Vagina (tissue), 2 donors: ENCODE data around the gene C2CD2L. TPM values are rescaled to one million over a fixed set of nuclear protein-coding genes. Genes with fewer than 3 reads are reported as not detected.
A peak's percentile ranks its signal among the peaks of the same experiment; 100 is the strongest.

Source experiments
- DNase-seq, 2 donors: peaks; one replicate each; pipeline ENCODE4 v3.0.0-alpha.2; 2017; ENCODE audit errors: extremely low spot score in 2 of 2
- H3K27ac ChIP-seq: fragments of 200-600 bp; sonication (generic); one replicate; pipeline ENCODE4 v1.5.1; 2019
- H3K27me3 ChIP-seq: fragments of 200-600 bp; sonication (generic); one replicate; pipeline ENCODE4 v1.5.1; 2019
- H3K36me3 ChIP-seq, 2 donors: fragments of 200-600 bp; sonication (generic); one replicate each; pipeline ENCODE4 v1.5.1; 2017 to 2019
- H3K4me1 ChIP-seq: fragments of 200-600 bp; sonication (generic); one replicate; pipeline ENCODE4 v1.5.1; 2019
- H3K4me3 ChIP-seq, 2 donors: fragments of 200-600 bp; sonication (generic); 1 replicate in 1 of 2; 2 replicates in 1 of 2; pipeline ENCODE4 v1.5.1; 2016 to 2019
- H3K9me3 ChIP-seq: fragments of 200-600 bp; sonication (generic); one replicate; pipeline ENCODE4 v1.5.1; 2019
- CTCF ChIP-seq, 3 experiments: fragments of 450-650 bp in 2 of 3; fragments of 200-600 bp in 1 of 3; sonication (generic) in 1 of 3; IDR thresholded peaks; one replicate each; pipeline ENCODE4 v1.5.1; 2017 to 2019; ENCODE audit warnings: antibody characterized with exemption in 3 of 3, mild to moderate bottlenecking in 2 of 3, moderate library complexity in 2 of 3
- POLR2A ChIP-seq, 2 donors: fragments of 450-650 bp; IDR thresholded peaks; one replicate each; pipeline ENCODE4 v1.6.1; 2017; ENCODE audit warnings: antibody characterized with exemption in 2 of 2, mild to moderate bottlenecking in 2 of 2, moderate library complexity in 2 of 2
- POLR2AphosphoS5 ChIP-seq, 2 donors: sonication (generic); formaldehyde crosslinking; IDR thresholded peaks; one replicate each; pipeline ENCODE4 v1.9.0; 2017; ENCODE audit warnings: antibody characterized with exemption in 2 of 2, mild to moderate bottlenecking in 2 of 2, low read depth in 1 of 2; ENCODE audit not compliant: insufficient read depth in 1 of 2
- intact Hi-C: fragments of 100-400 bp; cut with DNase I; formaldehyde crosslinking; loops from one replicate; pipeline ENCODE4 v1.15.1; 2023
- total RNA-seq: library from RNA; depleted of rRNA; stranded (reverse); fragments of >200 nt; gene quantifications from one replicate; pipeline ENCODE4 v1.2.3, GENCODE V29; 2016

Gene C2CD2L
- total RNA-seq, 1 donor from 2014 or later, result 7.1 TPM

- Histone ChIP-seq H3K9me3 (no peaks in the 10 kb centered on the region), H3K4me3 (peak overlapping the region; percentile 59 to 92), H3K27ac (peak overlapping the region; percentile 95), H3K4me1 (peaks cover 29% of the 10 kb centered on the region), H3K27me3 (no peaks in the 10 kb centered on the region), H3K36me3 (peaks cover 0 to 21% of the 10 kb centered on the region in 2 donors)
- intact Hi-C loops, result loop anchor here (10.0 kb wide), 1 partner anchor 111 kb away; the partner anchor contains the start of gene CBL
- TF ChIP-seq CTCF (IDR thresholded peaks at IDR 0.05) (no peak), POLR2A (IDR thresholded peaks at IDR 0.05) (no peak), POLR2AphosphoS5 (IDR thresholded peaks at IDR 0.05; ENCODE audit: insufficient read depth in 1 of 2, low read depth in 1 of 2) (peak in 1 of 2 donors; percentile 25)
- no peak for DNase-seq
Measured at GRCh38 chr11:119093942-119094815, 13.0 kb upstream of the C2CD2L start.

- TF ChIP-seq POLR2A (IDR thresholded peaks at IDR 0.05), result no peak
- no peak for TF ChIP-seq POLR2AphosphoS5 (IDR thresholded peaks at IDR 0.05; ENCODE audit: insufficient read depth in 1 of 2, low read depth in 1 of 2)
- TF ChIP-seq CTCF (IDR thresholded peaks at IDR 0.05), result peak in 1 of 3 experiments; percentile 74
- no peaks in the 10 kb centered on the region for H3K9me3 ChIP-seq
- no peak for DNase-seq
- H3K4me1 ChIP-seq, result peaks cover 29% of the 10 kb centered on the region
- intact Hi-C loops, result loop anchor here (10.0 kb wide), 1 partner anchor 110 kb away; the partner anchor contains the start of gene CBL
- peak overlapping the region; percentile 95 for H3K27ac ChIP-seq
- H3K4me3 ChIP-seq, result peak overlapping the region; percentile 59 to 92
- H3K36me3 ChIP-seq, result peaks cover 0 to 21% of the 10 kb centered on the region in 2 donors
- no peaks in the 10 kb centered on the region for H3K27me3 ChIP-seq
Measured at GRCh38 chr11:119094816-119095065, 12.4 kb upstream of the C2CD2L start.

GRCh38 chr11:119095066-119095880 is 11.9 kb upstream of the C2CD2L start:
- DNase-seq, result peak; percentile 99 to 100
- H3K9me3 ChIP-seq, result no peaks in the 10 kb centered on the region
- intact Hi-C loops, result loop anchor here (10.0 kb wide), 1 partner anchor 110 kb away; the partner anchor contains the start of gene CBL
- H3K4me1 ChIP-seq, result peaks cover 34% of the 10 kb centered on the region
- H3K27ac ChIP-seq, result peak overlapping the region; percentile 95
- TF ChIP-seq CTCF (IDR thresholded peaks at IDR 0.05), result peak in 1 of 3 experiments; percentile 13
- peak; percentile 96 to 100 for TF ChIP-seq POLR2AphosphoS5 (IDR thresholded peaks at IDR 0.05; ENCODE audit: insufficient read depth in 1 of 2, low read depth in 1 of 2)
- TF ChIP-seq POLR2A (IDR thresholded peaks at IDR 0.05), result peak in 1 of 2 donors; percentile 99
- peak overlapping the region; percentile 59 to 92 for H3K4me3 ChIP-seq
- H3K36me3 ChIP-seq, result peaks cover 0 to 21% of the 10 kb centered on the region in 2 donors
- no peaks in the 10 kb centered on the region for H3K27me3 ChIP-seq

GRCh38 chr11:119099711-119100110 is 7.4 kb upstream of the C2CD2L start:
- Histone ChIP-seq H3K9me3 (no peaks in the 10 kb centered on the region), H3K36me3 (peaks cover 0 to 21% of the 10 kb centered on the region in 2 donors), H3K4me3 (no peak overlapping the region), H3K27ac (no peak overlapping the region), H3K4me1 (peaks cover 39% of the 10 kb centered on the region), H3K27me3 (no peaks in the 10 kb centered on the region)
- no peak for DNase-seq
- intact Hi-C loops, result loop anchor here (10.0 kb wide), 2 partner anchors 105 to 235 kb away; partner anchors contain the start of genes CBL and RNF26
- TF ChIP-seq POLR2A (IDR thresholded peaks at IDR 0.05), result no peak
- TF ChIP-seq POLR2AphosphoS5 (IDR thresholded peaks at IDR 0.05; ENCODE audit: insufficient read depth in 1 of 2, low read depth in 1 of 2), result no peak
- no peak for TF ChIP-seq CTCF (IDR thresholded peaks at IDR 0.05)
